GM12878 (cell line): Measurements from ENCODE around the gene BRWD1. TPM values are rescaled to one million over a fixed set of nuclear protein-coding genes. Genes with fewer than 3 reads are reported as not detected.

Source experiments
- ATAC-seq: fragments of 200-7000 bp; cut with Tn5 transposase; 3 replicates; pipeline ENCODE4 v1.9.1; 2020; ENCODE audit warnings: mild to moderate bottlenecking, moderate library complexity
- BruUV-seq: library from RNA; stranded (reverse); fragments of 400-500 nt; replicated peaks from 2 replicates; lab custom pipeline; 2021; lab: Mats Ljungman, UMichigan
- CTCF ChIA-PET: fragments of 300-600 bp; sonication (Branson Sonifier 250); formaldehyde crosslinking; extraction: SDS; loops from one replicate; lab custom pipeline; 2021; ENCODE audit warnings: inconsistent platforms; lab: Yijun Ruan, JAX
- POLR2A ChIA-PET: fragments of 350-600 bp; formaldehyde crosslinking; extraction: SDS; loops from one replicate; lab custom pipeline; 2021; ENCODE audit warnings: inconsistent platforms; lab: Charles Lee
- RAD21 ChIA-PET: fragments of 300-600 bp; sonication (Branson Sonifier 250); formaldehyde crosslinking; loops from one replicate; lab custom pipeline; 2023; ENCODE audit warnings: antibody characterized with exemption; ENCODE audit not compliant: unreplicated experiment; lab: Charles Lee
- SMC1A ChIA-PET: fragments of 300-600 bp; sonication (Branson Sonifier 250); formaldehyde crosslinking; loops from one replicate; lab custom pipeline; 2023; ENCODE audit not compliant: unreplicated experiment, uncharacterized antibody; lab: Charles Lee
- DNase-seq: peaks from one replicate; pipeline ENCODE4 v3.0.0-alpha.2; 2011; ENCODE audit warnings: low read depth, low spot score
- FAIRE-seq: peaks from 3 replicates; lab custom pipeline; 2011; peaks lifted over from hg19 to GRCh38; lab: Jason Lieb, UNC
- H2AFZ ChIP-seq: 2 replicates; pipeline ENCODE4 v1.6.0; 2011; ENCODE audit warnings: low read depth, low read length, control low read depth; ENCODE audit not compliant: control insufficient read depth
- H3K27ac ChIP-seq: 2 replicates; pipeline ENCODE4 v1.5.1; 2011; ENCODE audit warnings: control low read depth; ENCODE audit not compliant: control insufficient read depth, insufficient read depth
- H3K27me3 ChIP-seq, 2 experiments: replicated peaks in 1 of 2; 2 replicates each; pipeline versions ENCODE4 v1.6.0 to v1.6.1; 2011; ENCODE audit warnings: low read length in 1 of 2; ENCODE audit not compliant: control insufficient read depth in 2 of 2, insufficient read depth in 2 of 2
- H3K36me3 ChIP-seq, 2 experiments: 2 replicates each; pipeline ENCODE4 v1.5.1; 2011; ENCODE audit warnings: low read length in 1 of 2; ENCODE audit not compliant: control insufficient read depth in 2 of 2, insufficient read depth in 2 of 2
- H3K4me1 ChIP-seq: 2 replicates; pipeline ENCODE4 v1.6.1; 2011; ENCODE audit warnings: mild to moderate bottlenecking, low read length, moderate library complexity, mixed read lengths; ENCODE audit not compliant: control insufficient read depth, insufficient read depth
- H3K4me2 ChIP-seq: 2 replicates; pipeline ENCODE4 v1.6.0; 2011; ENCODE audit warnings: control low read depth; ENCODE audit not compliant: control insufficient read depth, insufficient read depth
- H3K4me3 ChIP-seq: fragments of 200-600 bp; sonication (generic); 2 replicates; pipeline ENCODE4 v1.5.1; 2016
- H3K79me2 ChIP-seq: 2 replicates; pipeline ENCODE4 v1.6.0; 2011; ENCODE audit warnings: low read length; ENCODE audit not compliant: control insufficient read depth, insufficient read depth
- H3K9ac ChIP-seq: 2 replicates; pipeline ENCODE4 v1.8.0; 2011; ENCODE audit warnings: low read length, control low read depth, mixed read lengths; ENCODE audit not compliant: control insufficient read depth, insufficient read depth
- H3K9me3 ChIP-seq: replicated peaks from 3 replicates; pipeline ENCODE4 v1.5.1; 2011; ENCODE audit warnings: mild to moderate bottlenecking, low read length; ENCODE audit not compliant: control insufficient read depth, insufficient read depth
- H4K20me1 ChIP-seq: 2 replicates; pipeline ENCODE4 v1.6.0; 2011; ENCODE audit not compliant: control insufficient read depth, insufficient read depth
- BMI1 ChIP-seq: fragments of 450-650 bp; IDR thresholded peaks from 2 replicates; pipeline ENCODE4 v1.6.1; 2016; ENCODE audit warnings: mild to moderate bottlenecking, moderate library complexity, borderline replicate concordance
- CEBPB ChIP-seq, 2 experiments: fragments of 150-350 bp in 1 of 2; IDR thresholded peaks; 2 replicates each; pipeline ENCODE4 v1.6.1; 2012 to 2014; ENCODE audit warnings: low read depth in 2 of 2, low read length in 2 of 2, borderline replicate concordance in 1 of 2, inconsistent platforms in 1 of 2
- ETV6 ChIP-seq, 2 experiments: fragments of 450-650 bp in 1 of 2; IDR thresholded peaks in 1 of 2; conservative IDR thresholded peaks in 1 of 2; 2 replicates each; pipeline ENCODE4 v1.6.1; 2014; ENCODE audit warnings: antibody characterized with exemption in 1 of 2, borderline replicate concordance in 1 of 2, low read depth in 1 of 2, mild to moderate bottlenecking in 1 of 2, moderate library complexity in 1 of 2
- FOXK2 ChIP-seq: fragments of 450-650 bp; IDR thresholded peaks from 2 replicates; pipeline ENCODE4 v1.6.1; 2017; ENCODE audit warnings: mild to moderate bottlenecking, moderate library complexity
- HDAC6 ChIP-seq: fragments of 200-600 bp; sonication (generic); IDR thresholded peaks from one replicate; pipeline ENCODE4 v1.8.0; 2017; ENCODE audit warnings: antibody characterized with exemption; ENCODE audit not compliant: unreplicated experiment
- NBN ChIP-seq: fragments of 450-650 bp; IDR thresholded peaks from 2 replicates; pipeline ENCODE4 v1.6.1; 2016
- NFXL1 ChIP-seq: fragments of 450-650 bp; IDR thresholded peaks from 2 replicates; pipeline ENCODE4 v1.6.1; 2017; ENCODE audit warnings: antibody characterized with exemption, mild to moderate bottlenecking, borderline replicate concordance
- NR2C2 ChIP-seq: IDR thresholded peaks from 2 replicates; pipeline ENCODE4 v1.6.1; 2011; ENCODE audit warnings: borderline replicate concordance, low read depth; ENCODE audit not compliant: control insufficient read depth, insufficient read length
- RB1 ChIP-seq: fragments of 450-650 bp; formaldehyde crosslinking; IDR thresholded peaks from 2 replicates; pipeline ENCODE4 v1.6.1; 2017; ENCODE audit warnings: mild to moderate bottlenecking, borderline replicate concordance
- TBL1XR1 ChIP-seq: IDR thresholded peaks from 2 replicates; pipeline ENCODE4 v1.6.1; 2012; ENCODE audit warnings: low read depth, low read length, improper control_type of control experiment
- TCF3 ChIP-seq: IDR thresholded peaks from 2 replicates; pipeline ENCODE4 v1.6.1; 2012; ENCODE audit warnings: low read depth, mild to moderate bottlenecking, low read length, borderline replicate concordance; ENCODE audit not compliant: insufficient read depth
- USF2 ChIP-seq: IDR thresholded peaks from 2 replicates; pipeline ENCODE4 v1.6.1; 2011; ENCODE audit warnings: low read depth, low read length, improper control_type of control experiment, borderline replicate concordance
- ZNF274 ChIP-seq: IDR thresholded peaks from one replicate; pipeline ENCODE4 v1.8.0; 2011; ENCODE audit not compliant: insufficient read length, insufficient read depth
- WGBS: methylation state at CpG from one replicate; pipeline ENCODE4 v1.1.6; 2016; ENCODE audit warnings: low lambda C conversion rate; ENCODE audit not compliant: insufficient replicate concordance, insufficient coverage; ENCODE audit errors: missing lambda C conversion rate; 5-methylcytosine and 5-hydroxymethylcytosine counted together
- in situ Hi-C: fragments of 300-500 bp; cut with MboI; formaldehyde crosslinking; loops from 9 replicates; pipeline ENCODE4 v1.14.3; 2018; ENCODE audit warnings: mixed read lengths
- intact Hi-C: fragments of 100-400 bp; cut with micrococcal nuclease; formaldehyde crosslinking; loops from one replicate; pipeline ENCODE4 v1.14.2; 2022; ENCODE audit not compliant: unreplicated experiment
- polyA plus RNA-seq, 11 experiments: library from polyadenylated mRNA; depleted of rRNA in 4 of 11; unstranded in 6 of 11; stranded (reverse) in 5 of 11; fragments of >200 nt; fragmentation: Nextera tagmentation in 4 of 11; fragmentation: Illumina TruSeq in 1 of 11; extraction: Ambion mirVana in 4 of 11; extraction: Trizol in 1 of 11; gene quantifications; 1 replicate in 1 of 11; 2 replicates in 10 of 11; pipeline versions ENCODE4 v1.2.1 to v1.2.3, GENCODE V29; 2011 to 2016; ENCODE audit warnings: inconsistent platforms in 2 of 11, missing spikeins in 2 of 11, low read depth in 1 of 11
- total RNA-seq, 4 experiments: library from RNA; depleted of rRNA in 3 of 4; stranded (reverse); fragments of >200 nt in 3 of 4; fragmentation: Illumina TruSeq in 1 of 4; extraction: Trizol in 1 of 4; gene quantifications; 2 replicates each; pipeline versions ENCODE4 v1.2.1 to v1.2.3, GENCODE V29; 2013 to 2021

Gene BRWD1
- total and polyA plus RNA-seq, 10 of the 15 experiments (the other 5 are each of a cell fraction or from before 2014, with no cell fraction given): 3.1 to 19.0 (median 13.5) TPM

- CTCF ChIA-PET: no interaction called here
- intact Hi-C loops (no loop called here), in situ Hi-C loops (no loop called here)
- TF ChIP-seq HDAC6: no peak
- TF ChIP-seq BMI1: no peak
- H4K20me1 ChIP-seq: no peaks in the 10 kb centered on the region
- POLR2A ChIA-PET: no interaction called here
- no peaks in the 10 kb centered on the region for H3K4me1 ChIP-seq
- H3K9me3 ChIP-seq: no peaks in the 10 kb centered on the region
- RAD21 ChIA-PET: no interaction called here
- no peak for DNase-seq
- no peak overlapping the region for H2AFZ ChIP-seq
- H3K4me2 ChIP-seq: no peak overlapping the region
- no peak overlapping the region for H3K9ac ChIP-seq
- SMC1A ChIA-PET: no interaction called here
- no peak overlapping the region for H3K4me3 ChIP-seq
- WGBS: 67% methylated on average over 7 of the region's 7 CpGs
- H3K36me3 ChIP-seq: no peaks in the 10 kb centered on the region
- no peak for ATAC-seq
- no peaks in the 10 kb centered on the region for H3K27me3 ChIP-seq
- H3K27ac ChIP-seq: no peak overlapping the region
- FAIRE-seq: no peak
- no TSS peak for BruUV-seq
- no peaks in the 10 kb centered on the region for H3K79me2 ChIP-seq
Observed at GRCh38 chr21:39156024-39156423, 157.4 kb downstream of the BRWD1 start.

GRCh38 chr21:39155578-39155977 lies 157.9 kb downstream of the BRWD1 start:
- H3K4me2 ChIP-seq: no peak overlapping the region
- H2AFZ ChIP-seq: no peak overlapping the region
- ChIA-PET POLR2A (no interaction called here), RAD21 (no interaction called here), CTCF (no interaction called here), SMC1A (no interaction called here)
- no peak for TF ChIP-seq BMI1
- no peak for TF ChIP-seq USF2
- TF ChIP-seq NBN: no peak
- no peak for TF ChIP-seq NR2C2
- TF ChIP-seq ZNF274: no peak
- TF ChIP-seq FOXK2: no peak
- TF ChIP-seq RB1: no peak
- TF ChIP-seq TBL1XR1: no peak
- TF ChIP-seq TCF3: no peak
- no peak for TF ChIP-seq CEBPB (IDR thresholded peaks at IDR 0.05; ENCODE audit: borderline replicate concordance in 1 of 2, low read depth in 2 of 2, low read length in 2 of 2)
- TF ChIP-seq ETV6 (conservative IDR thresholded peaks at IDR 0.05 in 1 of 2, IDR thresholded peaks at IDR 0.05 in 1 of 2; ENCODE audit: borderline replicate concordance in 1 of 2, low read depth in 1 of 2): no peak
- TF ChIP-seq NFXL1: no peak
- no TSS peak for BruUV-seq
- in situ Hi-C loops (no loop called here), intact Hi-C loops (no loop called here)
- WGBS: 19% methylated on average over 2 of the region's 2 CpGs
- no peaks in the 10 kb centered on the region for H3K79me2 ChIP-seq
- no peak overlapping the region for H3K9ac ChIP-seq
- ATAC-seq: no peak
- H3K4me3 ChIP-seq: no peak overlapping the region
- no peaks in the 10 kb centered on the region for H3K9me3 ChIP-seq
- DNase-seq: no peak
- no peaks in the 10 kb centered on the region for H3K36me3 ChIP-seq
- no peak overlapping the region for H3K27ac ChIP-seq
- no peaks in the 10 kb centered on the region for H3K27me3 ChIP-seq
- FAIRE-seq: no peak
- no peaks in the 10 kb centered on the region for H4K20me1 ChIP-seq
- no peaks in the 10 kb centered on the region for H3K4me1 ChIP-seq
